Measurements from ENCODE around the gene HSF5.

HSF5 gene

DNA sequence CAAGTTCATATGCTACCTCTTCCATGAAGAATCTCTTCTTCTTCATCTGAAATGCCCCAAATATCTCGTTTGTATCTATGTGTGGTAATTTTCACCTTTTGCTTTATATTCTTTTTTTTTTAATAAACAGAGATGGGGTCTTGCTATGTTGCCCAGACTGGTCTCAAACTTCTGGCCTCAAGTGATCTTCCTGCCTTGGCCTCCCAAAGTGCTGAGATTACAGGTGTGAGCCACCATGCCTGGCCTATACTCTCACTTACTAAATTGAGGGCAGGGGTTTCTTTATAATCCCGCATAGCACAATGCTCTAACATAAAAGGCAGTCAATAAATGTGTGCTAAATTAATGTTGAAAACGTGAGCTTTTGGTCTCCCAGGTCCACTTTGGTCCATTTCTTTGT is 101.5 kb downstream of the HSF5 start:
- H3K27me3 ChIP-seq (replicated peaks; ENCODE audit: control insufficient read depth, insufficient read depth, low read length) = no peaks in the 10 kb centered on the region
- TF ChIP-seq, protein P1, sequence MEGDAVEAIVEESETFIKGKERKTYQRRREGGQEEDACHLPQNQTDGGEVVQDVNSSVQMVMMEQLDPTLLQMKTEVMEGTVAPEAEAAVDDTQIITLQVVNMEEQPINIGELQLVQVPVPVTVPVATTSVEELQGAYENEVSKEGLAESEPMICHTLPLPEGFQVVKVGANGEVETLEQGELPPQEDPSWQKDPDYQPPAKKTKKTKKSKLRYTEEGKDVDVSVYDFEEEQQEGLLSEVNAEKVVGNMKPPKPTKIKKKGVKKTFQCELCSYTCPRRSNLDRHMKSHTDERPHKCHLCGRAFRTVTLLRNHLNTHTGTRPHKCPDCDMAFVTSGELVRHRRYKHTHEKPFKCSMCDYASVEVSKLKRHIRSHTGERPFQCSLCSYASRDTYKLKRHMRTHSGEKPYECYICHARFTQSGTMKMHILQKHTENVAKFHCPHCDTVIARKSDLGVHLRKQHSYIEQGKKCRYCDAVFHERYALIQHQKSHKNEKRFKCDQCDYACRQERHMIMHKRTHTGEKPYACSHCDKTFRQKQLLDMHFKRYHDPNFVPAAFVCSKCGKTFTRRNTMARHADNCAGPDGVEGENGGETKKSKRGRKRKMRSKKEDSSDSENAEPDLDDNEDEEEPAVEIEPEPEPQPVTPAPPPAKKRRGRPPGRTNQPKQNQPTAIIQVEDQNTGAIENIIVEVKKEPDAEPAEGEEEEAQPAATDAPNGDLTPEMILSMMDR (IDR thresholded peaks at IDR 0.05; ENCODE audit: insufficient read depth, low read length, poor library complexity, severe bottlenecking) = no peak
- no peaks in the 10 kb centered on the region for H3K36me3 ChIP-seq (ENCODE audit: control insufficient read depth, insufficient read depth, low read length)
- no peak overlapping the region for H3K4me3 ChIP-seq (replicated peaks; ENCODE audit: low read depth, low read length)
- DNase-seq (ENCODE audit: extremely low read depth, insufficient read length) = no peak

DNA sequence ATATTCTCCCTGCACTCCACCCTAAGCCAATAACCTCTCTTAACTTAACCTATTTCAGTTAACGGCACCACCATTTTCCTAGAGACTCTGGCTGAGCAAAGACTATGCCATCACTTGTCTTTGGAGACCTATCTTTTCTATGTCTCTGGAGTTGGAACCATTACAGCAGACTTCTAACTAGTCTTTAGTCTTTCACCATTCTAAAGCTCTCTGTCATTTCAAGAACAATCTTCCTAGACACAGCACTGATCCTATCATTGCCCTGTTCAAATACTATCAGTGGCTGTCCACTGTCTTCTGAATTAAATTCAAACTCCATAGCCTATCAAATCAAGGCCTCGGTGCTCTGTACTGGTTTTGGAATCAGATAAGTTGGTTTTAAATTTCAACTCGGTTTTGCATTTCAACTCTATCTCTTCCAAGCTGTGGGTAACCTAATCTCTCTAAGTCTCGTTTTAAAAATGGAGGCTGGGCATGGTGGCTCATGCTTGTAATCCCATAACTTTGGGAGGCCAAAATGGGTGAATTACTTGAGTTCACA is 102.8 kb downstream of the HSF5 start:
- Histone ChIP-seq H3K4me3 (replicated peaks; ENCODE audit: low read depth, low read length) (no peak overlapping the region), H3K27me3 (replicated peaks; ENCODE audit: control insufficient read depth, insufficient read depth, low read length) (no peaks in the 10 kb centered on the region), H3K36me3 (ENCODE audit: control insufficient read depth, insufficient read depth, low read length) (no peaks in the 10 kb centered on the region)
- no peak for DNase-seq (ENCODE audit: extremely low read depth, insufficient read length)
- TF ChIP-seq, protein P1 (IDR thresholded peaks at IDR 0.05; ENCODE audit: insufficient read depth, low read length, poor library complexity, severe bottlenecking) = no peak

DNA sequence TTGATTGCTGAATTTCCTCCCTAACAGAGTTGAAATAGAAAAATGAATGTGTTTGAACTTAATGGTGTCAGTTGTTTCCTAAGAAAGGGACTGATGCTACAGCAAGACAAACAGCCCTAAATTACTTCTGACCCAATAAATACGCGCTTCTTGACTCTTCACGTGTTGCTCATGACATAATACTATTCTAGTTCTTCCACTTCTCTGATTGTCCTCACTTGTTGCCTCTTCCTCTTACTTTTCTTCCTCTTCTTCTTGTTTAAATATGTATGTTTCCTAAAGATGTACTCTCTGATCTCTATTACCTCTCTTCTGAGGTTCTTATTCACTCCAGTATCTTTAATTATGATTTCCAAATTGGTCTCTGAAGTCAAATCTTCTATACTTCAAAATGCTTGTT is 103.3 kb downstream of the HSF5 start:
- Histone ChIP-seq H3K36me3 (ENCODE audit: control insufficient read depth, insufficient read depth, low read length) (no peaks in the 10 kb centered on the region), H3K4me3 (replicated peaks; ENCODE audit: low read depth, low read length) (no peak overlapping the region), H3K27me3 (replicated peaks; ENCODE audit: control insufficient read depth, insufficient read depth, low read length) (no peaks in the 10 kb centered on the region)
- DNase-seq (ENCODE audit: extremely low read depth, insufficient read length) = no peak
- TF ChIP-seq, protein P1 (IDR thresholded peaks at IDR 0.05; ENCODE audit: insufficient read depth, low read length, poor library complexity, severe bottlenecking) = no peak

DNA sequence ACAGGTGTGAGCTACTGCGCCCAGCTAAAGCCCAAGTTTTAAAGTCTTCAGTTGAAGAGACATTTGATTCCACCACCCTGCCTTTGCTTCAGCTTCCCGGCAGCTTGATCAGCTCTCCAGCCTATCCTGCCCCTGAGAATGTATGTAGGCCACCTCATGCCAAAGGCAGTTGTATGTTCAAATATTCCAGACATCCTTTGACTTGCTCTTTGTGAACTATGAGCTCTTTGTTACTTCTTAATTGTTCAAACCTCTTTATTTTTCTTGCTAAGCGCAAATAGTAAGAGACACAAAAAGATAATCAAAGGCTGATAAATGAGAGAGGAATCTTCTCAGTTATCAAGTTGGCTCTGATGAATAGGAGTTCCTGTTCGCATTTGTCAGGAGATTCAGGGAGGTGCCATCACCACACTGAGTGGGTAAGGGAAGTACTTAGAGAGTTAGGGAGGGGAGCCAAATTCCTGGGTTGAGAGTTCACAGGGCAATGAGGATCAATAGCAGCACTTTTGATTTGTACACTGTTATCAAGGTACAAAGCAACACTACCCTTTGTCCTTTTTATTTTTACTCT is 104.2 kb downstream of the HSF5 start:
- Histone ChIP-seq H3K36me3 (ENCODE audit: control insufficient read depth, insufficient read depth, low read length) (no peaks in the 10 kb centered on the region), H3K4me3 (replicated peaks; ENCODE audit: low read depth, low read length) (no peak overlapping the region), H3K27me3 (replicated peaks; ENCODE audit: control insufficient read depth, insufficient read depth, low read length) (no peaks in the 10 kb centered on the region)
- TF ChIP-seq, protein P1 (IDR thresholded peaks at IDR 0.05; ENCODE audit: insufficient read depth, low read length, poor library complexity, severe bottlenecking) = no peak
- no peak for DNase-seq (ENCODE audit: extremely low read depth, insufficient read length)

DNA sequence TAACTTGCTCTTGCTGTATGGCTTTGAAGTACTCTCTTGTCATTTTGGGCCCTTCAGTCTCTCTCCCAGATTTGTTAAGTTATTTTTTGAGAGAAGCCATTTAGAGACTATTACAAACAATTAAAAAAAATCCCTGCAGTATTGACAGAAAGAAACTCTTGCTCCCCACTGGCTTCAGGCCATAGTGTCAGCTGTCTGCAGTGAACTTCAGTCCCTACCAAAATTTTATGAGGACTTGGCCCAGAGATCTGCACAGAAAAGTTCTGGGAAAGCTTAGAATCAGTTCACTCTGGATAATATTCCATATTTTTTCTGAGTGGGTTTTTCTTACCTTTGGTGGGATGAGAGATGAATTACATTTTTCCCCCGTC is 105.4 kb downstream of the HSF5 start:
- no peaks in the 10 kb centered on the region for H3K27me3 ChIP-seq (replicated peaks; ENCODE audit: control insufficient read depth, insufficient read depth, low read length)
- TF ChIP-seq, protein P1 (IDR thresholded peaks at IDR 0.05; ENCODE audit: insufficient read depth, low read length, poor library complexity, severe bottlenecking) = no peak
- no peaks in the 10 kb centered on the region for H3K36me3 ChIP-seq (ENCODE audit: control insufficient read depth, insufficient read depth, low read length)
- no peak for DNase-seq (ENCODE audit: extremely low read depth, insufficient read length)
- H3K4me3 ChIP-seq (replicated peaks; ENCODE audit: low read depth, low read length) = no peak overlapping the region

Measured in GM06990 (cell line).